HG03378 (cell line): Measurements from ENCODE around the gene PROC.

Source experiments
- ATAC-seq: cut with Tn5 transposase; IDR thresholded peaks from one replicate; pipeline ENCODE4 v1.9.1; 2021; ENCODE audit warnings: mild to moderate bottlenecking, moderate library complexity; ENCODE audit not compliant: unreplicated experiment

Gene PROC

GRCh38 chr2:127453392-127454171 lies 35.4 kb downstream of the PROC start:
- ATAC-seq, result no peak

GRCh38 chr2:127454595-127455565 lies 36.7 kb downstream of the PROC start:
- ATAC-seq, result no peak

GRCh38 chr2:127455566-127456493 lies 37.6 kb downstream of the PROC start:
- no peak for ATAC-seq

DNA sequence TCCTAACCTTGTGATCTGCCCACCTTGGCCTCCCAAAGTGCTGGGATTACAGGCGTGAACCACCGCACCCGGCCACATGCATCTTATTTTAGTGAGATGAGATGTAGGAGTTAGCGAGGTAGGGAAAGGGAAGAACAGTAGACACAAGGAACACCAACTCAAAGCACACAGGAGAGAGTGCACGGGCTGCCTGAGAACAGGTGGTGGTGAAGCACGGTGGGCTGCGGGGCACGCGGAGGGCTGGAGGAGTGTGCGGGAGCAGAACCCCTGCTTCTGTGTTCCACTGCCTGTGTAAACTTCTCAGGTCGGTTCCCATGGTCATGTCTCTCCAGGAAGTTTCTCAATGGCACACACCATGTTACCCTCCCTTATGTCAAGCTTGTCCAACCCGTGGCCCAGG lies 38.7 kb downstream of the PROC start:
- ATAC-seq, result no peak

DNA sequence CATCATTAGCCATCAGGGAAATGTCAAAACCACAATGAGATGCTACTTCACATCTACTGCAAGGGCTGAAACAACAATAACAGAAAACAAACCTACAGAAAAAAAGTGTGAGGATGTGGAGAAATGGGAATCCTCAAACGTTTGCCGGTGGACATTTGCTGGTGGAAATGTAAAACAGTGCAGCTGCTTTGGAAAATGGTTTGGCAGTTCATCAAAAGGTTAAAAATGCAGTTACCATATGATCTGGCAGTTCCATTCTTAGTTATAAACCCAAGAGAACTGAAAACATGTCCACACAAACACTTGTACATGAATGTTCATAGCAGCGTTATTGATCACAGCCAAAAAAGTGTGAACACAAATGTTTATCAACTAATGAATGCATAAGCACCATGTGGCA lies 44.2 kb downstream of the PROC start:
- no peak for ATAC-seq

DNA sequence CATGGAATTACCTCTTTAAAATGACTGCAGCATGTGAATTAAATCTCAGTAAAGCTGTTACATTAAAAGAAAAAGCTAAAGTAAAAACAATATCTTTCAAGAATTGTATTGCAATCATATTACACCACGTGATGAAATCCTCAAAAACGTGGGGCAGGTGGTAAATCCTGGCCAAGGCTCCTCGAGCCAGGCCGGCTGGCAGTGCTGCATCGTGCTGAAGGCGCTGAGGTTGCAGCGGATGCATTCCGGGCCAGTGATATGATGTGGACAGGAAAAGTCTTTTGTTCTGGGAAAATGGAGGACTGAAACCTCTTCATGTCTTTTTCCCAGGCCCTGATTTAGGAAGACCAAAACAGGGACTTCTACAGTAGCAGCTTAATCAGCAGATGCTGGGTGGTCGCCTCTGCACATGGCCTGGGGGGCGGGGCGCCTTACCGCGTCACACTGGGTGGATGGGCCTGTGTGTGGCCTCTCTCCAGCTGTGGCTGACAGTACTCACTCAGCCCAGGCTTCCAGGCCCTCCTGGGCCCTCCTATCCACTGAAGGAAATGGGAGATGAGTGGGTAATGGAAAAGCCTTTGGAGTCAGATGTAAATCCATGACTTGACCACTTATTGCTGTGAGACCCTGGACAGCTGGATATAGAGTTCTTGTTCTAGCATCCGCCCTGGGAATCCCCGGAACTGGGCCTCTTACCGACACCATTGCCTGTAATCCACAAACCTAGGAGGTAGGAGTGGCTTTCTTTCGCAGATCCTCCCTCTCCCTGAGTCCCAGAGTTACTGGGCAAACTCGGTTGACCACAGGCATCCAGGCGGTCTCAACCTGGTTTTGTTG lies 45.1 kb downstream of the PROC start:
- ATAC-seq, result no peak

GRCh38 chr2:127464470-127465257 lies 46.4 kb downstream of the PROC start:
- no peak for ATAC-seq

GRCh38 chr2:127465258-127465657 lies 47.0 kb downstream of the PROC start:
- ATAC-seq, result no peak

DNA sequence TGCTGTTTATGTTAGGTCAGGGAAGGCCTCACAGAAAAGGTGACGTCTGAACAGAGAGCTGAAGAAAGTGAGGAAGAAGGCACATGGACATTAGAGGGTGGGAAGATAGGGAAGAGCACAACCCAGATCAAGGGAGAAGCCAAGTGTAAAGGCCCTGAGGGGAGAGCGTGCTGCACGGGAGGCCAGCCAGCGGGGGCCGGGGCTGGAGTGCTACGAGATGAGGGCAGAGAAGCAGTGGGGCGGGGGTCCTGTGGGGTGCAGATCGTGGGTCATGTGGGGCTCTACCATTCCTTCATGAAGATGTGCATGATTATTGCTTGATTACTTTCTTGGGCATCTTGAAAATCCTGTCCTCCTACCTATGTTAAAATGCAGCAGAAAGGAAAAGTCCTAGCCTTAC lies 50.8 kb downstream of the PROC start:
- ATAC-seq, result no peak

GRCh38 chr2:127469974-127470373 lies 51.7 kb downstream of the PROC start:
- no peak for ATAC-seq

- ATAC-seq, result no peak
Measured at GRCh38 chr2:127471286-127471988, 53.2 kb downstream of the PROC start.

- no peak for ATAC-seq
Measured at GRCh38 chr2:127472268-127472667, 54.0 kb downstream of the PROC start.

GRCh38 chr2:127475788-127476187 lies 57.6 kb downstream of the PROC start:
- no peak for ATAC-seq
